Esophagus muscularis mucosa (tissue), 4 donors: ENCODE results near the gene PRDX2.

Experiments used
- CTCF ChIP-seq, 3 experiments: fragments of 200-600 bp in 2 of 3; fragments of 450-650 bp in 1 of 3; sonication (generic) in 2 of 3; IDR thresholded peaks; one replicate each; pipeline ENCODE4 v1.5.1; 2017 to 2019; ENCODE audit warnings: antibody characterized with exemption in 3 of 3, mild to moderate bottlenecking in 2 of 3, moderate library complexity in 1 of 3
- EP300 ChIP-seq: sonication (generic); formaldehyde crosslinking; IDR thresholded peaks from one replicate; pipeline ENCODE4 v1.6.1; 2017; ENCODE audit warnings: antibody characterized with exemption
- POLR2A ChIP-seq: fragments of 450-650 bp; IDR thresholded peaks from one replicate; pipeline ENCODE4 v1.6.1; 2017; ENCODE audit warnings: antibody characterized with exemption, moderate library complexity, mild to moderate bottlenecking, low read depth

- TF ChIP-seq CTCF (IDR thresholded peaks at IDR 0.05) (no peak), POLR2A (no peak), EP300 (no peak)
Measured at GRCh38 chr19:12842511-12842910, 40.9 kb upstream of the PRDX2 start.
